Prostate gland (tissue), 2 donors: ENCODE results near the gene PIP5K1A. TPM values are rescaled to one million over a fixed set of nuclear protein-coding genes. Genes with fewer than 3 reads are reported as not detected.
"Not testable (repeated sequence)": the region's sequence is repeated elsewhere in the genome, so short reads cannot be mapped to it uniquely, and the experiment has no call there.

Source experiments
- DNase-seq: peaks from one replicate; pipeline ENCODE4 v3.0.0-alpha.2; 2019; ENCODE audit warnings: low spot score
- H3K27ac ChIP-seq, 2 donors: fragments of 200-600 bp; sonication (generic); 2 replicates each; pipeline ENCODE4 v1.5.1; 2017 to 2019
- H3K27me3 ChIP-seq: fragments of 200-600 bp; sonication (generic); replicated peaks from 2 replicates; pipeline ENCODE4 v1.5.1; 2019; ENCODE audit not compliant: insufficient read depth
- H3K36me3 ChIP-seq, 2 donors: fragments of 200-600 bp; sonication (generic); 1 replicate in 1 of 2; 2 replicates in 1 of 2; pipeline versions ENCODE4 v1.5.1 to v1.8.1; 2017 to 2019
- H3K4me1 ChIP-seq: fragments of 200-600 bp; sonication (generic); replicated peaks from 2 replicates; pipeline ENCODE4 v1.5.1; 2019
- H3K4me3 ChIP-seq, 2 donors: fragments of 200-600 bp; sonication (generic); 2 replicates each; pipeline ENCODE4 v1.5.1; 2017 to 2019
- H3K9me3 ChIP-seq: fragments of 200-600 bp; sonication (generic); 2 replicates; pipeline ENCODE4 v1.5.1; 2017
- CTCF ChIP-seq, 4 experiments: fragments of 200-600 bp in 2 of 4; fragments of 450-650 bp in 2 of 4; sonication (generic) in 2 of 4; IDR thresholded peaks; 1 replicate in 3 of 4; 2 replicates in 1 of 4; pipeline ENCODE4 v1.5.1; 2016 to 2019; ENCODE audit warnings: antibody characterized with exemption in 4 of 4, mild to moderate bottlenecking in 2 of 4, moderate library complexity in 2 of 4
- POLR2A ChIP-seq: fragments of 450-650 bp; IDR thresholded peaks from one replicate; pipeline ENCODE4 v1.6.1; 2016; ENCODE audit warnings: antibody characterized with exemption, mild to moderate bottlenecking
- POLR2AphosphoS5 ChIP-seq: sonication (generic); formaldehyde crosslinking; IDR thresholded peaks from one replicate; pipeline ENCODE4 v1.6.1; 2017; ENCODE audit warnings: antibody characterized with exemption
- WGBS: methylation state at CpG from one replicate; pipeline ENCODE4 v1.1.5; 2018; 5-methylcytosine and 5-hydroxymethylcytosine counted together
- intact Hi-C: fragments of 100-400 bp; cut with DNase I; formaldehyde crosslinking; loops from one replicate; pipeline ENCODE4 v1.14.2; 2022
- total RNA-seq, 2 donors: library from RNA; depleted of rRNA; stranded (reverse); fragments of >200 nt; gene quantifications; one replicate each; pipeline ENCODE4 v1.1.0, GENCODE V29; 2016

PIP5K1A gene
- total RNA-seq, 2 donors from 2014 or later: 40.2 to 96.7 TPM

- no peaks in the 10 kb centered on the region for H3K4me1 ChIP-seq
- no peaks in the 10 kb centered on the region for H3K27me3 ChIP-seq
- WGBS: 73% methylated on average over 3 of the region's 3 CpGs
- no peak overlapping the region for H3K27ac ChIP-seq
- intact Hi-C loops: no loop called here
- DNase-seq: no peak
- no peaks in the 10 kb centered on the region for H3K9me3 ChIP-seq
- no peaks in the 10 kb centered on the region for H3K36me3 ChIP-seq
- H3K4me3 ChIP-seq: no peak overlapping the region
- TF ChIP-seq CTCF (IDR thresholded peaks at IDR 0.05) (no peak), POLR2A (no peak), POLR2AphosphoS5 (no peak)
Observed at GRCh38 chr1:151273924-151274466, 75.6 kb downstream of the PIP5K1A start.

GRCh38 chr1:151275341-151275740 lies 77.0 kb downstream of the PIP5K1A start:
- intact Hi-C loops, H3K4me1 ChIP-seq, H3K36me3 ChIP-seq, H3K9me3 ChIP-seq, H3K27ac ChIP-seq, DNase-seq, H3K4me3 ChIP-seq, H3K27me3 ChIP-seq: not testable (repeated sequence)
- WGBS: 89% methylated on average over 5 of the region's 5 CpGs

DNA sequence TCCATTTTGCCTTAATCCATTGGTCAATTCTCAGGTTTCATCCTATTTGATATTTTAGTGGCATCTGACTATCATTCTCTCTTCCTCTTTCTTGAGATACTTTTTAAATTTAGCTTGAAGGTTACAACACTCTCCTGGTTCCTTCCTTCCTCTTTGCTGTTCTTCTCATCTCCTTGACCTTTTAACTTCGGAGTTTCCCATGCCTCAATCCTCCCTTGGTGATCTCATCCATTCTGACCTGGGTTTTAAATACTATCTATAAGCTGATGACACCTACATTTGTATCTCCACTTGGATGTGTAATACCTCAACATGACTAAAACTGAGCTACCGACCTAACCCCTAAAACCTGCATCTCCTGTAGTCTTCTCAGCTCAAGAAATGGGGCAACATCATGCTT lies 78.9 kb downstream of the PIP5K1A start:
- H3K4me3 ChIP-seq: no peak overlapping the region
- no peak overlapping the region for H3K27ac ChIP-seq
- H3K36me3 ChIP-seq: no peaks in the 10 kb centered on the region
- intact Hi-C loops: no loop called here
- no peak for DNase-seq
- no peaks in the 10 kb centered on the region for H3K27me3 ChIP-seq
- H3K9me3 ChIP-seq: no peaks in the 10 kb centered on the region
- no peaks in the 10 kb centered on the region for H3K4me1 ChIP-seq
- 85% methylated on average over 2 of the region's 2 CpGs for WGBS
- TF ChIP-seq POLR2AphosphoS5 (no peak), CTCF (IDR thresholded peaks at IDR 0.05) (no peak), POLR2A (no peak)

- Histone ChIP-seq H3K9me3 (no peaks in the 10 kb centered on the region), H3K4me3 (peak overlapping the region; percentile 68 to 73), H3K27ac (peak overlapping the region; percentile 98 to 99), H3K4me1 (no peaks in the 10 kb centered on the region), H3K27me3 (no peaks in the 10 kb centered on the region), H3K36me3 (no peaks in the 10 kb centered on the region)
- TF ChIP-seq POLR2A: peak; percentile 60
- TF ChIP-seq CTCF (IDR thresholded peaks at IDR 0.05): peak; percentile 28 to 89 (median 72)
- TF ChIP-seq POLR2AphosphoS5: peak; percentile 94
- intact Hi-C loops: loop anchor here (5.0 kb wide), 2 partner anchors 61 to 121 kb away; no protein-coding TSS in a partner anchor
- under 1% methylated on average over 48 of the region's 48 CpGs for WGBS
- peak; percentile 95 for DNase-seq
Observed at GRCh38 chr1:151281225-151281968, 83.0 kb downstream of the PIP5K1A start.

DNA sequence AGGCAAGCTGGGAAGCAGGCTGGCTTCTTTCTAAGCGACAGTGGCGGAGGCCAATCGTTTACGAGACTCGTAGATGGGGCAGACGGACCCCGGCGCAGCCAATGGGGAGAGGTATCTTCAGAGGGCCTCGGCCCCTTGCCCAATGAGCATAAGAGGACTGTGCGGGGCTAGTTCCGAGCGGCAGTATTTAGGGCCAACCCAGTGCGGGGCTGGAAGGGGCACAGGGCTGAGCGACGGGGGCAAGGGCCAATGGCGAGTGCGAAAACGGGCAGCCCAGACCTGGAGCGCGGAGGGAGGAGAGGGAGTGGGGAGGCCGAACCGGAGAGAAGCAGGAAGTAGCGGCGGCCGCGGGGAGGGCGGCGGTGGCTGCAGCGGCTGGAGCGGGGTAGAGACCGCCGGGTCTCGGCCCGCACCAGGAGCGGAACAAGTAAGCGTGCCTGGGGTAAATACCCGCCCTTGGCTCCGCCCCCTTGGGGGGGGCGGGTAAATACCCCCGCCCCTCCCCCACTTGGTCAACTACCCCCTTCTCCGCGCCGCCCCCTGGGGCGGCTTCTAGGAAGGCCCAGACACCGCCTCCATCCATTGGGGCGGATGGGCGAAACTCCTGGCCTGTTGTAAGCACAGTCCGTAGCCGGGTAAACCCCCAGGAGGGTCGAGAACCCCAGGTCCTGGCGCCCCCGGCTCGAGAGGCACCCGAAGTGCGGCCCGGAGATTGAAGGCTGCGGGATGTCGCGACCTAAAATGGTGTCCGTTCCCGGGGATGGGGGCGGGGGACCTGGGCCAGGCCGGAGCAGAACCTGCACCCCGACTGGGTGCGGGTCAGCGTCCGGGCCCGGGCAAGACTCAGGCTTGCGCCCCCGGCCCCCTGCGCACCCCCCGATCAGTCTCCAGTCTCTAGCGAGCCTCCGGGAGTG lies 83.9 kb downstream of the PIP5K1A start, which contains the start of gene ZNF687:
Gene ZNF687, plus strand, starts transcription at position 331 of the 914 bp plus-strand sequence. CDS start 3,993 bp downstream, outside the sequence.
- DNase-seq: peak; percentile 100
- under 1% methylated on average over 74 of the region's 74 CpGs for WGBS
- intact Hi-C loops: loop anchor here (5.0 kb wide), 2 partner anchors 60 to 120 kb away; no protein-coding TSS in a partner anchor
- H3K36me3 ChIP-seq: peaks cover 0 to under 1% of the 10 kb centered on the region in 2 donors
- H3K4me1 ChIP-seq: no peaks in the 10 kb centered on the region
- no peaks in the 10 kb centered on the region for H3K9me3 ChIP-seq
- peak within 1 kb of the TSS; percentile 98 to 99 for H3K27ac ChIP-seq
- peak within 1 kb of the TSS; percentile 68 to 73 for H3K4me3 ChIP-seq
- H3K27me3 ChIP-seq: no peaks in the 10 kb centered on the region
- peak; percentile 71 for TF ChIP-seq POLR2A
- no peak for TF ChIP-seq CTCF (IDR thresholded peaks at IDR 0.05)
- peak; percentile 85 for TF ChIP-seq POLR2AphosphoS5
